ENCODE measurements around the gene SLC39A5.

SLC39A5 gene

DNA sequence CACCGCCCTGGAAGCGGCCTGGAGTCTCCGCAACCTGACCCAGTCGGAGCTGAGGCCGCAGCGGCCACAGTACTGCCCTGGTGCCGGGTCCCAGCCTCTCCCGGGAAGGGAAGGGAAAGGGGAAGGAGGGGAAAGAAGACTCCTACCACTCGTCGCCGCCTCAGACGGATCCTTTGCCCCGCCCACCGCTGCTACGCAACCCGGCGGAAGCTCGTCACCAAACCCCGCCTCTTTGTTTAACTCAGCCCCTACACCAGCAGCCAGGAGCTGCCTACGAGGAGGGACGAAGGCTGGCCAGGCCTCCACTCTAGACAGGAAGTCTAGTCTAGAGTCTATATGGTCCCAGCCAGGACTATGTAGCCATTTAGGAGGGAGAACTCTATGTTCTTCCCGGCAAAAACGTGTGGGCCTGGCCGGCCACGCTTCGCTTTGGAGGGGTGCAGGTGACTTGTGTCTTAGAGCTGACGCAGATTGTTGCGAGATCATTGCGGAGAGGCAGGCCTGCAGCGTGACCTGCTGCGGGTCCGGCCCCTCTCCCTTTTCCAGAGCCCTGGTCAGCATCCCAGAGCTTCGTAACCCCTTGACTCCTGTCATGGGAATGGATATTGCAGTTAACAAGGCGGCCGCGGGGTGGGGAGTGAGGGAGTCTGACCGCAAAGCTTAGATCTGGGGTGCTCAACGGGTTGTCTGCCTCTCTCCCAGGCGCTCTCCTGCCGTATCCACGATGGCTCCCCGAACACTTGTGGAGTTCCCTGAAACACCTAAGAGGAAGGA, 7.9 kb upstream of the SLC39A5 start, which contains the start of gene RNF41:
Gene RNF41, minus strand, starts transcription at position 166 of the 774 bp plus-strand sequence. CDS start 7,875 bp downstream, outside the sequence.
- H2BK15ac ChIP-seq (ENCODE audit: low read length), result no peak within 1 kb of the TSS
- peak within 1 kb of the TSS; percentile 92 for H3K18ac ChIP-seq (ENCODE audit: low read length)

DNA sequence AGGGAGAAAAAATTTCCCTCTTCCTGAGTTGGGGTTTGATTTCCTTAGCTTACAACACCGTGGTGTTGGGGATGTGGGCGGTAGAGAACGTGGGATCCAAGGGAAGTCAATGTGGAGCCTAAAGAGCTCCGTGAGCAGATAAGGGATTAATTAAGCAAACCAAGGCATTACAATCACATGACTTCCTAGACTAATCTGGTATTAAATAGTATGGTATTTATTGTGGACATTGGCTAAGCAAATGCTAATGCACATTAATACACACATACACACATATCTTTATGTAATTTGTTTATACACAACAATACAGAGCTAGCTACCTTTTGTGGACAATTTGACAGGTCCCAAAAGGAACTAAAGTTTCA, 7.3 kb upstream of the SLC39A5 start:
- H3K9me3 ChIP-seq (replicated peaks in 1 of 2; ENCODE audit: control insufficient read depth in 2 of 2, insufficient read depth in 1 of 2, low read depth in 1 of 2, low read length in 2 of 2), result no peaks in the 10 kb centered on the region
- peak overlapping the region; percentile 92 for H3K27ac ChIP-seq (replicated peaks; ENCODE audit: low read length)
- no peak for DNase-seq (ENCODE audit: low spot score)
- H3K4ac ChIP-seq (ENCODE audit: low read length), result no peak overlapping the region
- no CpG with 5 or more reads among the region's 4 CpGs for WGBS, 2 donors (ENCODE audit: extremely low coverage in 2 of 2, insufficient read length in 2 of 2, insufficient replicate concordance in 1 of 2)
- no peak overlapping the region for H4K8ac ChIP-seq (ENCODE audit: low read depth, low read length)
- peaks cover 6 to 20% of the 10 kb centered on the region in 2 donors for H3K36me3 ChIP-seq (replicated peaks in 1 of 2; ENCODE audit: control insufficient read depth in 2 of 2, insufficient read depth in 2 of 2, low read length in 2 of 2)
- H4K91ac ChIP-seq (ENCODE audit: low read depth, low read length, poor library complexity), result no peak overlapping the region
- H3K4me1 ChIP-seq (ENCODE audit: control insufficient read depth in 2 of 2, insufficient read depth in 1 of 2, low read depth in 1 of 2, low read length in 2 of 2), result peaks cover 2 to 13% of the 10 kb centered on the region in 2 donors
- peak overlapping the region; percentile 79 for H3K4me2 ChIP-seq (ENCODE audit: insufficient read depth, low read length, poor library complexity, severe bottlenecking)
- no peak overlapping the region for H2BK120ac ChIP-seq (ENCODE audit: low read depth, low read length)
- no peak overlapping the region for H2BK12ac ChIP-seq (ENCODE audit: low read length)
- no peak overlapping the region for H2BK15ac ChIP-seq (ENCODE audit: low read length)
- no peak overlapping the region for H3K23ac ChIP-seq (ENCODE audit: low read depth, low read length, poor library complexity)
- no peak overlapping the region for H3K14ac ChIP-seq (ENCODE audit: low read length)
- peak overlapping the region; percentile 89 for H3K9ac ChIP-seq (ENCODE audit: low read depth, low read length, poor library complexity)
- peak overlapping the region; percentile 72 to 88 for H3K4me3 ChIP-seq (ENCODE audit: low read length in 2 of 2)
- no peak overlapping the region for H3K18ac ChIP-seq (ENCODE audit: low read length)
- H2BK5ac ChIP-seq (ENCODE audit: low read length), result peak overlapping the region; percentile 47
- H2AFZ ChIP-seq (ENCODE audit: low read length), result peak overlapping the region; percentile 88
- H3K79me1 ChIP-seq (ENCODE audit: low read depth, low read length), result peaks cover 8% of the 10 kb centered on the region
- H3K27me3 ChIP-seq (ENCODE audit: control insufficient read depth in 3 of 3, insufficient read depth in 3 of 3, low read depth in 1 of 3, low read length in 3 of 3), result no peaks in the 10 kb centered on the region
- H2AK5ac ChIP-seq (ENCODE audit: low read depth, low read length), result no peak overlapping the region

More for the DNA sequence above, 7.9 kb upstream of the SLC39A5 start, which contains the start of gene RNF41:
- Histone ChIP-seq H2BK120ac (ENCODE audit: low read depth, low read length) (peak within 1 kb of the TSS; percentile 2), H2BK12ac (ENCODE audit: low read length) (peak within 1 kb of the TSS; percentile 35), H4K91ac (ENCODE audit: low read depth, low read length, poor library complexity) (no peak within 1 kb of the TSS), H3K4ac (ENCODE audit: low read length) (no peak within 1 kb of the TSS), H3K14ac (ENCODE audit: low read length) (peak within 1 kb of the TSS; percentile 12), H3K4me2 (ENCODE audit: insufficient read depth, low read length, poor library complexity, severe bottlenecking) (peak within 1 kb of the TSS; percentile 79), H2AK5ac (ENCODE audit: low read depth, low read length) (peak within 1 kb of the TSS; percentile 58), H3K79me1 (ENCODE audit: low read depth, low read length) (peaks cover 10% of the 10 kb centered on the region), H3K23ac (ENCODE audit: low read depth, low read length, poor library complexity) (peak within 1 kb of the TSS; percentile 96), H3K36me3 (replicated peaks in 1 of 2; ENCODE audit: control insufficient read depth in 2 of 2, insufficient read depth in 2 of 2, low read length in 2 of 2) (peaks cover 8 to 21% of the 10 kb centered on the region in 2 donors), H2AFZ (ENCODE audit: low read length) (peak within 1 kb of the TSS; percentile 88), H3K27me3 (ENCODE audit: control insufficient read depth in 3 of 3, insufficient read depth in 3 of 3, low read depth in 1 of 3, low read length in 3 of 3) (no peaks in the 10 kb centered on the region), H3K9me3 (replicated peaks in 1 of 2; ENCODE audit: control insufficient read depth in 2 of 2, insufficient read depth in 1 of 2, low read depth in 1 of 2, low read length in 2 of 2) (no peaks in the 10 kb centered on the region), H2BK5ac (ENCODE audit: low read length) (peak within 1 kb of the TSS; percentile 47), H4K8ac (ENCODE audit: low read depth, low read length) (peak within 1 kb of the TSS; percentile 26), H3K4me3 (ENCODE audit: low read length in 2 of 2) (peak within 1 kb of the TSS; percentile 72 to 88), H3K4me1 (ENCODE audit: control insufficient read depth in 2 of 2, insufficient read depth in 1 of 2, low read depth in 1 of 2, low read length in 2 of 2) (peaks cover 2 to 13% of the 10 kb centered on the region in 2 donors), H3K27ac (replicated peaks; ENCODE audit: low read length) (peak within 1 kb of the TSS; percentile 95), H3K9ac (ENCODE audit: low read depth, low read length, poor library complexity) (peak within 1 kb of the TSS; percentile 90)
- DNase-seq (ENCODE audit: low spot score), result peak; percentile 95
- WGBS, 2 donors (ENCODE audit: extremely low coverage in 2 of 2, insufficient read length in 2 of 2, insufficient replicate concordance in 1 of 2), result no CpG with 5 or more reads among the region's 42 CpGs

- H3K36me3 ChIP-seq (replicated peaks in 1 of 2; ENCODE audit: control insufficient read depth in 2 of 2, insufficient read depth in 2 of 2, low read length in 2 of 2), result peaks cover 4 to 20% of the 10 kb centered on the region in 2 donors
- H2BK12ac ChIP-seq (ENCODE audit: low read length), result no peak overlapping the region
- no peak overlapping the region for H2BK120ac ChIP-seq (ENCODE audit: low read depth, low read length)
- no CpG with 5 or more reads among the region's 15 CpGs for WGBS, 2 donors (ENCODE audit: extremely low coverage in 2 of 2, insufficient read length in 2 of 2, insufficient replicate concordance in 1 of 2)
- H3K23ac ChIP-seq (ENCODE audit: low read depth, low read length, poor library complexity), result no peak overlapping the region
- H3K4ac ChIP-seq (ENCODE audit: low read length), result no peak overlapping the region
- H3K4me1 ChIP-seq (ENCODE audit: control insufficient read depth in 2 of 2, insufficient read depth in 1 of 2, low read depth in 1 of 2, low read length in 2 of 2), result peaks cover 2 to 13% of the 10 kb centered on the region in 2 donors
- H2AK5ac ChIP-seq (ENCODE audit: low read depth, low read length), result no peak overlapping the region
- peak overlapping the region; percentile 81 for H3K27ac ChIP-seq (replicated peaks; ENCODE audit: low read length)
- no peak overlapping the region for H2BK15ac ChIP-seq (ENCODE audit: low read length)
- H3K9ac ChIP-seq (ENCODE audit: low read depth, low read length, poor library complexity), result no peak overlapping the region
- no peaks in the 10 kb centered on the region for H3K9me3 ChIP-seq (replicated peaks in 1 of 2; ENCODE audit: control insufficient read depth in 2 of 2, insufficient read depth in 1 of 2, low read depth in 1 of 2, low read length in 2 of 2)
- no peak overlapping the region for H2BK5ac ChIP-seq (ENCODE audit: low read length)
- H2AFZ ChIP-seq (ENCODE audit: low read length), result peak overlapping the region; percentile 85
- peaks cover 7% of the 10 kb centered on the region for H3K79me1 ChIP-seq (ENCODE audit: low read depth, low read length)
- H3K4me3 ChIP-seq (ENCODE audit: low read length in 2 of 2), result peak overlapping the region in 1 of 2 donors; percentile 24
- H3K18ac ChIP-seq (ENCODE audit: low read length), result no peak overlapping the region
- no peaks in the 10 kb centered on the region for H3K27me3 ChIP-seq (ENCODE audit: control insufficient read depth in 3 of 3, insufficient read depth in 3 of 3, low read depth in 1 of 3, low read length in 3 of 3)
- no peak overlapping the region for H4K91ac ChIP-seq (ENCODE audit: low read depth, low read length, poor library complexity)
- H3K14ac ChIP-seq (ENCODE audit: low read length), result no peak overlapping the region
- no peak for DNase-seq (ENCODE audit: low spot score)
- no peak overlapping the region for H3K4me2 ChIP-seq (ENCODE audit: insufficient read depth, low read length, poor library complexity, severe bottlenecking)
- H4K8ac ChIP-seq (ENCODE audit: low read depth, low read length), result no peak overlapping the region
Observed at GRCh38 chr12:56223571-56224101, 6.2 kb upstream of the SLC39A5 start.

DNA sequence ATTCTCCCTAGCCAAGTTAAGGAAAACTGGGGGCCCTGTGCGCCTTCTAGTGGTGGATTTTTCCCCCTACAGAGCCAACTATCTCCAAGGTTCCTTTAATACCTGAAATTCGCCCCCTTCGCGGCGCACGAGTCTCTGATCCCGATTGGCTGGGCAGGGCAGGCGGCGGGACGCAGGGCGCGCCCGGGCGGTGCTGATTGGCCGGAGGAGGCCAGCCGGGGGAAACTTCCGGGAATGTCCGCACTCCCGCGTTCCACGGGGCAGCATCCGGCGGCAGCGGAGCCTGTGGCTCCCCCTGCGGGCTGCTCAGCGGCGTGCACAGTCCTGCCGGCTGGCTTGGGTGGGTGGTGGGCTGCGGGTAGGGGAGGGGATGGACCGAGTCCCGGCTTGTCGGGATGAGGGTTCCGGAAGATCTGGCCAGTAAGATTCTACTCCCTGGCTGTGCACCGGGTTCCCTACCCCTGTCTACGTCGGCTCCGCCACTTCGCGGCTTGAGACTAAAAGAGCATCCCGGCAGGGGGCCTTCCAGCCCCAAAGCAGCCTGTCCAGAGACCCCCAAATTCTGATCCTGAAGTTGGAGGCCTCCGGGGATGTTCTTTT, 5.6 kb upstream of the SLC39A5 start, which contains the start of gene NABP2:
Gene NABP2, plus strand, starts transcription at position 241 of the 600 bp plus-strand sequence. CDS start 515 bp downstream, outside the sequence.
- Histone ChIP-seq H2AK5ac (ENCODE audit: low read depth, low read length) (peak within 1 kb of the TSS; percentile 50), H2BK120ac (ENCODE audit: low read depth, low read length) (no peak within 1 kb of the TSS), H2BK15ac (ENCODE audit: low read length) (peak within 1 kb of the TSS; percentile 47), H3K36me3 (replicated peaks in 1 of 2; ENCODE audit: control insufficient read depth in 2 of 2, insufficient read depth in 2 of 2, low read length in 2 of 2) (peaks cover 7 to 25% of the 10 kb centered on the region in 2 donors), H3K9me3 (replicated peaks in 1 of 2; ENCODE audit: control insufficient read depth in 2 of 2, insufficient read depth in 1 of 2, low read depth in 1 of 2, low read length in 2 of 2) (no peaks in the 10 kb centered on the region), H4K8ac (ENCODE audit: low read depth, low read length) (peak within 1 kb of the TSS; percentile 72), H3K4me3 (ENCODE audit: low read length in 2 of 2) (peak within 1 kb of the TSS; percentile 76 to 78), H3K4me1 (ENCODE audit: control insufficient read depth in 2 of 2, insufficient read depth in 1 of 2, low read depth in 1 of 2, low read length in 2 of 2) (peaks cover 2 to 13% of the 10 kb centered on the region in 2 donors), H3K4me2 (ENCODE audit: insufficient read depth, low read length, poor library complexity, severe bottlenecking) (peak within 1 kb of the TSS; percentile 68), H2BK12ac (ENCODE audit: low read length) (no peak within 1 kb of the TSS), H2BK5ac (ENCODE audit: low read length) (peak within 1 kb of the TSS; percentile 48), H3K79me1 (ENCODE audit: low read depth, low read length) (peaks cover 7% of the 10 kb centered on the region), H3K14ac (ENCODE audit: low read length) (peak within 1 kb of the TSS; percentile 58), H3K27me3 (ENCODE audit: control insufficient read depth in 3 of 3, insufficient read depth in 3 of 3, low read depth in 1 of 3, low read length in 3 of 3) (no peaks in the 10 kb centered on the region), H3K9ac (ENCODE audit: low read depth, low read length, poor library complexity) (peak within 1 kb of the TSS; percentile 84), H2AFZ (ENCODE audit: low read length) (peak within 1 kb of the TSS; percentile 94), H3K27ac (replicated peaks; ENCODE audit: low read length) (peak within 1 kb of the TSS; percentile 81), H3K4ac (ENCODE audit: low read length) (peak within 1 kb of the TSS; percentile 61), H4K91ac (ENCODE audit: low read depth, low read length, poor library complexity) (no peak within 1 kb of the TSS), H3K23ac (ENCODE audit: low read depth, low read length, poor library complexity) (peak within 1 kb of the TSS; percentile 83), H3K18ac (ENCODE audit: low read length) (peak within 1 kb of the TSS; percentile 92)
- WGBS, 2 donors (ENCODE audit: extremely low coverage in 2 of 2, insufficient read length in 2 of 2, insufficient replicate concordance in 1 of 2), result no CpG with 5 or more reads among the region's 41 CpGs
- DNase-seq (ENCODE audit: low spot score), result peak; percentile 96
